Parathyroid adenoma (tissue), 2 donors: ENCODE measurements around the gene RNASE12.

Source experiments
- H2AFZ ChIP-seq: fragments of 300-600 bp; sonication (generic); one replicate; pipeline ENCODE4 v1.7.0; 2017; ENCODE audit warnings: antibody characterized with exemption, mild to moderate bottlenecking
- H3K27ac ChIP-seq: fragments of 300-600 bp; sonication (generic); one replicate; pipeline ENCODE4 v1.7.0; 2017
- H3K27me3 ChIP-seq: fragments of 300-600 bp; sonication (generic); one replicate; pipeline ENCODE4 v1.7.0; 2017; ENCODE audit warnings: low read length; ENCODE audit not compliant: control insufficient read depth, insufficient read depth
- H3K36me3 ChIP-seq: fragments of 300-600 bp; sonication (generic); one replicate; pipeline ENCODE4 v1.7.0; 2017; ENCODE audit warnings: low read length; ENCODE audit not compliant: control insufficient read depth, insufficient read depth
- H3K4me1 ChIP-seq: fragments of 300-600 bp; sonication (generic); one replicate; pipeline ENCODE4 v1.7.0; 2017; ENCODE audit warnings: control low read depth
- H3K4me2 ChIP-seq: fragments of 300-600 bp; sonication (generic); one replicate; pipeline ENCODE4 v1.7.0; 2017; ENCODE audit warnings: low read length
- H3K4me3 ChIP-seq: fragments of 300-600 bp; sonication (generic); one replicate; pipeline ENCODE4 v1.7.0; 2017; ENCODE audit warnings: low read depth, low read length
- H3K79me2 ChIP-seq: fragments of 300-600 bp; sonication (generic); one replicate; pipeline ENCODE4 v1.7.0; 2017; ENCODE audit warnings: control low read depth
- H3K9ac ChIP-seq: fragments of 300-600 bp; sonication (generic); one replicate; pipeline ENCODE4 v1.7.0; 2017; ENCODE audit warnings: mild to moderate bottlenecking
- H3K9me3 ChIP-seq: fragments of 300-600 bp; sonication (generic); one replicate; pipeline ENCODE4 v1.7.0; 2017; ENCODE audit warnings: low read length; ENCODE audit not compliant: control insufficient read depth
- CTCF ChIP-seq: fragments of 300-600 bp; sonication (generic); IDR thresholded peaks from one replicate; pipeline ENCODE4 v1.7.0; 2017; ENCODE audit warnings: antibody characterized with exemption, mild to moderate bottlenecking
- donor health status: primary hyperparathyroidism.

RNASE12 gene

GRCh38 chr14:20591235-20591634 lies at the start of gene RNASE12:
RNASE12 (minus strand) TSS chr14:20591376; CDS start chr14:20590723, 653 bp downstream.
- H3K27me3 ChIP-seq = no peaks in the 10 kb centered on the region
- no peaks in the 10 kb centered on the region for H3K79me2 ChIP-seq
- H3K4me2 ChIP-seq = no peak within 1 kb of the TSS
- H3K36me3 ChIP-seq = no peaks in the 10 kb centered on the region
- H3K27ac ChIP-seq = no peak within 1 kb of the TSS
- H3K9ac ChIP-seq = no peak within 1 kb of the TSS
- H3K4me3 ChIP-seq = no peak within 1 kb of the TSS
- no peaks in the 10 kb centered on the region for H3K4me1 ChIP-seq
- no peaks in the 10 kb centered on the region for H3K9me3 ChIP-seq
- H2AFZ ChIP-seq = no peak within 1 kb of the TSS
- TF ChIP-seq CTCF = no peak

GRCh38 chr14:20632831-20633691 lies 41.9 kb upstream of the RNASE12 start:
- Histone ChIP-seq H3K9ac (no peak overlapping the region), H3K4me2 (peak overlapping the region; percentile 78), H3K27ac (no peak overlapping the region), H3K9me3 (no peaks in the 10 kb centered on the region), H3K79me2 (no peaks in the 10 kb centered on the region), H2AFZ (peak overlapping the region; percentile 48), H3K4me3 (peak overlapping the region; percentile 51), H3K27me3 (no peaks in the 10 kb centered on the region), H3K4me1 (peaks cover 2% of the 10 kb centered on the region), H3K36me3 (no peaks in the 10 kb centered on the region)
- no peak for TF ChIP-seq CTCF

- H3K27me3 ChIP-seq = no peaks in the 10 kb centered on the region
- no peak overlapping the region for H3K9ac ChIP-seq
- no peak for TF ChIP-seq CTCF
These were observed 41.3 kb upstream of the RNASE12 start for GRCh38 chr14:20632448-20632830.

GRCh38 chr14:20631880-20632389 lies 40.8 kb upstream of the RNASE12 start:
- Histone ChIP-seq H3K9me3 (no peaks in the 10 kb centered on the region), H3K27me3 (no peaks in the 10 kb centered on the region), H3K27ac (no peak overlapping the region), H3K79me2 (no peaks in the 10 kb centered on the region), H2AFZ (peak overlapping the region; percentile 64), H3K4me2 (peak overlapping the region; percentile 67), H3K9ac (no peak overlapping the region), H3K4me3 (peak overlapping the region; percentile 51), H3K36me3 (no peaks in the 10 kb centered on the region), H3K4me1 (peaks cover 2% of the 10 kb centered on the region)
- TF ChIP-seq CTCF = no peak

More at GRCh38 chr14:20632448-20632830, 41.3 kb upstream of the RNASE12 start:
- Histone ChIP-seq H2AFZ (no peak overlapping the region), H3K4me2 (peak overlapping the region; percentile 78), H3K4me1 (peaks cover 2% of the 10 kb centered on the region), H3K27ac (no peak overlapping the region), H3K4me3 (peak overlapping the region; percentile 51), H3K36me3 (no peaks in the 10 kb centered on the region), H3K79me2 (no peaks in the 10 kb centered on the region), H3K9me3 (no peaks in the 10 kb centered on the region)
